SU-DHL-6 (cell line): Measurements from ENCODE around the gene GPALPP1.
"Not testable (repeated sequence)": the region's sequence is repeated elsewhere in the genome, so short reads cannot be mapped to it uniquely, and the experiment has no call there.

Experiments
- H2AFZ ChIP-seq: fragments of 200-600 bp; sonication (generic); 2 replicates; pipeline ENCODE4 v1.6.1; 2014; ENCODE audit warnings: low read depth, mild to moderate bottlenecking, moderate library complexity, mixed read lengths, antibody characterized with exemption, low read length; ENCODE audit not compliant: severe bottlenecking
- H3F3A ChIP-seq: fragments of 200-600 bp; shearing (Covaris generic); 2 replicates; pipeline ENCODE4 v1.6.0; 2016; ENCODE audit warnings: antibody characterized with exemption, mild to moderate bottlenecking; ENCODE audit not compliant: insufficient read depth
- H3K27ac ChIP-seq: fragments of 200-600 bp; sonication (generic); 2 replicates; pipeline ENCODE4 v1.5.1; 2016; ENCODE audit warnings: low read depth, mild to moderate bottlenecking, low read length, moderate library complexity, mixed read lengths
- H3K27me3 ChIP-seq: fragments of 200-600 bp; sonication (generic), shearing (Covaris generic); 2 replicates; pipeline ENCODE4 v1.6.0; 2014; ENCODE audit warnings: mild to moderate bottlenecking, low read length
- H3K36me3 ChIP-seq: fragments of 200-600 bp; sonication (generic); 2 replicates; pipeline ENCODE4 v1.6.1; 2014; ENCODE audit warnings: mild to moderate bottlenecking, low read length, mixed read lengths
- H3K4me2 ChIP-seq: fragments of 300-600, 200-600 bp; shearing (Covaris generic), sonication (generic); 2 replicates; pipeline ENCODE4 v1.6.0; 2014; ENCODE audit warnings: low read length, low read depth, mild to moderate bottlenecking; ENCODE audit not compliant: poor library complexity, severe bottlenecking
- H3K4me3 ChIP-seq: fragments of 200-600 bp; sonication (generic); 2 replicates; pipeline ENCODE4 v1.5.1; 2014; ENCODE audit warnings: antibody characterized with exemption, low read length, mild to moderate bottlenecking, mixed read lengths; ENCODE audit not compliant: insufficient read depth, poor library complexity, severe bottlenecking
- H3K79me2 ChIP-seq: fragments of 200-600 bp; sonication (generic); 2 replicates; pipeline ENCODE4 v1.6.1; 2014; ENCODE audit warnings: mild to moderate bottlenecking, low read length, moderate library complexity; ENCODE audit not compliant: insufficient read depth
- H3K9ac ChIP-seq: fragments of 200-600 bp; sonication (generic); 2 replicates; pipeline ENCODE4 v1.7.0; 2014; ENCODE audit warnings: mild to moderate bottlenecking, low read length
- H3K9me2 ChIP-seq: fragments of 200-600 bp; sonication (generic); replicated peaks from 2 replicates; pipeline ENCODE4 v1.6.1; 2014; ENCODE audit warnings: low read length; ENCODE audit not compliant: insufficient read depth
- H3K9me3 ChIP-seq: fragments of 200-600 bp; sonication (generic); 2 replicates; pipeline ENCODE4 v1.6.1; 2014; ENCODE audit warnings: low read length, mixed read lengths; ENCODE audit not compliant: insufficient read depth
- H4K20me1 ChIP-seq: fragments of 200-600 bp; sonication (generic); 2 replicates; pipeline ENCODE4 v1.6.1; 2014; ENCODE audit warnings: low read depth, mild to moderate bottlenecking, antibody characterized with exemption, low read length, moderate library complexity, mixed read lengths
- CTCF ChIP-seq: fragments of 200-600 bp; sonication (generic); IDR thresholded peaks from one replicate; pipeline ENCODE4 v1.5.1; 2017; ENCODE audit warnings: antibody characterized with exemption, mild to moderate bottlenecking, low read length, moderate library complexity; ENCODE audit not compliant: insufficient read depth, poor library complexity, severe bottlenecking
- EZH2phosphoT487 ChIP-seq: fragments of 200-600 bp; sonication (generic), shearing (Covaris generic); conservative IDR thresholded peaks from 2 replicates; pipeline ENCODE4 v1.6.1; 2018; ENCODE audit warnings: mild to moderate bottlenecking, antibody characterized with exemption, low read length, moderate library complexity, mixed read lengths

Gene GPALPP1

GRCh38 chr13:44989071-44989889 lies at the start of gene GPALPP1, which contains the start of gene NUFIP1:
Gene GPALPP1, plus strand, starts transcription at chr13:44989538. Its CDS starts 117 bp downstream, at chr13:44989655.
Gene NUFIP1, minus strand, starts transcription at chr13:44989471. Its CDS starts 35 bp downstream, at chr13:44989436.
- Histone ChIP-seq H3K27me3 (no peaks in the 10 kb centered on the region), H3K9me2 (no peaks in the 10 kb centered on the region), H3F3A (0 out of 2 replicates have a peak, but pooled peaks cover 3% of the 10 kb centered on the region), H3K27ac (no peak within 1 kb of the TSS), H3K36me3 (no peaks in the 10 kb centered on the region), H3K4me2 (peak within 1 kb of the TSS; percentile 84), H3K79me2 (peaks cover 75% of the 10 kb centered on the region), H3K9me3 (no peaks in the 10 kb centered on the region), H4K20me1 (no peaks in the 10 kb centered on the region), H2AFZ (peak within 1 kb of the TSS; percentile 86), H3K9ac (peak within 1 kb of the TSS; percentile 74), H3K4me3 (peak within 1 kb of the TSS; percentile 78)
- TF ChIP-seq EZH2phosphoT487: no peak
- no peak for TF ChIP-seq CTCF

GRCh38 chr13:44943411-44943810 lies 45.9 kb upstream of the GPALPP1 start:
- H3K27me3 ChIP-seq, H3K4me3 ChIP-seq: not testable (repeated sequence)

GRCh38 chr13:44951184-44951583 lies 38.2 kb upstream of the GPALPP1 start:
- Histone ChIP-seq H3K9me3 (no peaks in the 10 kb centered on the region), H3K79me2 (no peaks in the 10 kb centered on the region), H3K4me2 (no peak overlapping the region), H3K27ac (no peak overlapping the region), H3K27me3 (no peaks in the 10 kb centered on the region), H2AFZ (no peak overlapping the region), H4K20me1 (no peaks in the 10 kb centered on the region), H3K9me2 (no peaks in the 10 kb centered on the region), H3K36me3 (no peaks in the 10 kb centered on the region), H3F3A (no peaks in the 10 kb centered on the region), H3K9ac (no peak overlapping the region), H3K4me3 (no peak overlapping the region)
- TF ChIP-seq EZH2phosphoT487 (no peak), CTCF (no peak)

More at GRCh38 chr13:44943411-44943810, 45.9 kb upstream of the GPALPP1 start:
- H4K20me1 ChIP-seq, H3K9ac ChIP-seq, H3K27ac ChIP-seq, H3K9me2 ChIP-seq, H3F3A ChIP-seq, H3K36me3 ChIP-seq, H3K4me2 ChIP-seq, H3K9me3 ChIP-seq, H2AFZ ChIP-seq, H3K79me2 ChIP-seq: not testable (repeated sequence)

- no peak overlapping the region for H2AFZ ChIP-seq
- no peak overlapping the region for H3K9ac ChIP-seq
- H3K36me3 ChIP-seq: no peaks in the 10 kb centered on the region
- H3K27ac ChIP-seq: no peak overlapping the region
- no peaks in the 10 kb centered on the region for H3K79me2 ChIP-seq
- H4K20me1 ChIP-seq: no peaks in the 10 kb centered on the region
- H3F3A ChIP-seq: no peaks in the 10 kb centered on the region
- no peaks in the 10 kb centered on the region for H3K9me2 ChIP-seq
- no peaks in the 10 kb centered on the region for H3K9me3 ChIP-seq
- no peak overlapping the region for H3K4me3 ChIP-seq
- no peak for TF ChIP-seq EZH2phosphoT487
- no peak for TF ChIP-seq CTCF
- H3K4me2 ChIP-seq: no peak overlapping the region
- H3K27me3 ChIP-seq: no peaks in the 10 kb centered on the region
Measured at GRCh38 chr13:44952671-44953070, 36.7 kb upstream of the GPALPP1 start.
